HG03342 (cell line): Measurements from ENCODE around the gene CREBL2.
"Not testable (repeated sequence)": the region's sequence is repeated elsewhere in the genome, so short reads cannot be mapped to it uniquely, and the experiment has no call there.

ENCODE experiments used
- ATAC-seq: cut with Tn5 transposase; IDR thresholded peaks from one replicate; pipeline ENCODE4 v1.9.1; 2021; ENCODE audit warnings: mild to moderate bottlenecking, moderate library complexity; ENCODE audit not compliant: unreplicated experiment

Gene CREBL2

GRCh38 chr12:12630850-12631249 lies 19.2 kb downstream of the CREBL2 start:
- ATAC-seq, result no peak

GRCh38 chr12:12635651-12636050 lies 24.0 kb downstream of the CREBL2 start:
- no peak for ATAC-seq

GRCh38 chr12:12636641-12637040 lies 25.0 kb downstream of the CREBL2 start:
- ATAC-seq, result no peak

GRCh38 chr12:12639995-12640394 lies 28.3 kb downstream of the CREBL2 start:
- not testable (repeated sequence) for ATAC-seq

- ATAC-seq, result no peak
Observed at GRCh38 chr12:12641650-12642049, 30.0 kb downstream of the CREBL2 start.

- ATAC-seq, result no peak
Observed at GRCh38 chr12:12642916-12643315, 31.2 kb downstream of the CREBL2 start.

GRCh38 chr12:12645485-12645884 lies 33.8 kb downstream of the CREBL2 start:
- ATAC-seq, result no peak

GRCh38 chr12:12645968-12646367 lies 34.3 kb downstream of the CREBL2 start:
- peak; percentile 65 for ATAC-seq

- ATAC-seq, result no peak
Observed at GRCh38 chr12:12646483-12647072, 34.9 kb downstream of the CREBL2 start.

- no peak for ATAC-seq
Observed at GRCh38 chr12:12648284-12648683, 36.6 kb downstream of the CREBL2 start.

- no peak for ATAC-seq
Observed at GRCh38 chr12:12648951-12649650, 37.4 kb downstream of the CREBL2 start.

- no peak for ATAC-seq
Observed at GRCh38 chr12:12651752-12652151, 40.1 kb downstream of the CREBL2 start.

GRCh38 chr12:12652704-12653103 lies 41.0 kb downstream of the CREBL2 start:
- not testable (repeated sequence) for ATAC-seq

GRCh38 chr12:12653922-12654321 lies 42.2 kb downstream of the CREBL2 start:
- no peak for ATAC-seq

- ATAC-seq, result no peak
Observed at GRCh38 chr12:12654691-12655460, 43.2 kb downstream of the CREBL2 start.

GRCh38 chr12:12660201-12660600 lies 48.5 kb downstream of the CREBL2 start:
- no peak for ATAC-seq

- no peak for ATAC-seq
Observed at GRCh38 chr12:12661086-12661856, 49.6 kb downstream of the CREBL2 start.

GRCh38 chr12:12663644-12664294 lies 52.1 kb downstream of the CREBL2 start:
- ATAC-seq, result no peak

GRCh38 chr12:12665194-12665593 lies 53.5 kb downstream of the CREBL2 start:
- no peak for ATAC-seq

GRCh38 chr12:12668005-12668404 lies 56.3 kb downstream of the CREBL2 start:
- no peak for ATAC-seq

GRCh38 chr12:12669020-12669419 lies 57.3 kb downstream of the CREBL2 start:
- ATAC-seq, result no peak
